ENCODE measurements around the gene FOXF1.

The FOXF1 gene

DNA sequence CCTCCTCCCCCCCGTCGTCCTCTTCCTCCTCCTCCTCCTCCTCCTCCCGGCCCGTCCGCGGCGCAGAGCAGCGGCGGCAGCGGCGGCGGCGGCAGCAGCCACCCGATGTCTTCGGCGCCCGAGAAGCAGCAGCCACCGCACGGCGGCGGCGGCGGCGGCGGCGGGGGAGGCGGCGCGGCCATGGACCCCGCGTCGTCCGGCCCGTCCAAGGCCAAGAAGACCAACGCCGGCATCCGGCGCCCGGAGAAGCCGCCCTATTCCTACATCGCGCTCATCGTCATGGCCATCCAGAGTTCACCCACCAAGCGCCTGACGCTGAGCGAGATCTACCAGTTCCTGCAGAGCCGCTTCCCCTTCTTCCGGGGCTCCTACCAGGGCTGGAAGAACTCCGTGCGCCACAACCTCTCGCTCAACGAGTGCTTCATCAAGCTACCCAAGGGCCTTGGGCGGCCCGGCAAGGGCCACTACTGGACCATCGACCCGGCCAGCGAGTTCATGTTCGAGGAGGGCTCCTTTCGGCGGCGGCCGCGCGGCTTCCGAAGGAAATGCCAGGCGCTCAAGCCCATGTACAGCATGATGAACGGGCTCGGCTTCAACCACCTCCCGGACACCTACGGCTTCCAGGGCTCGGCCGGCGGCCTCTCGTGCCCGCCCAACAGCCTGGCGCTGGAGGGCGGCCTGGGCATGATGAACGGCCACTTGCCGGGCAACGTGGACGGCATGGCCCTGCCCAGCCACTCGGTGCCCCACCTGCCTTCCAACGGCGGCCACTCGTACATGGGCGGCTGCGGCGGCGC is at the start of gene FOXF1:
Gene FOXF1 (plus strand): TSS at position 63 of the 797 bp plus-strand sequence. CDS start 43 bp downstream, at position 106.
- no peak for DNase-seq

DNA sequence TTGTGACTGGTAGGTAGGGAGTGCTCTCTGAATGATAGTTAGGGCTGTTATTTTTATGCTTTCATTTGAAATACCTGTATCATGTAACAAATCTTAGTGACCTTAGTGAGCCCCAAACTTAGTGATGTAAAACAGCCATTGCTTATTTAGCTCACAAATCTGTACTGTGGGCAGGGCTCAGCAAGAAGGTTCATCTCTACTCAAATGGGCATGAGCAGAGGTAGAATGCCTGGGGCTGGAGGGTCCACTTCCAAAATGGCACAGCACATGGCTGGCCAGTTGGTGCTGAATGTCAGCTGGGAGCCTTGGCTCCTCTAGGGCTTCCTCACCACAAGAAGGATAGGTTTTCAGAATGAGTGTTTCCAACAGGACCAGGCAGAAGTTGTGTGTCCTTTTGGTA is 49.3 kb upstream of the FOXF1 start:
- no peak for DNase-seq

DNA sequence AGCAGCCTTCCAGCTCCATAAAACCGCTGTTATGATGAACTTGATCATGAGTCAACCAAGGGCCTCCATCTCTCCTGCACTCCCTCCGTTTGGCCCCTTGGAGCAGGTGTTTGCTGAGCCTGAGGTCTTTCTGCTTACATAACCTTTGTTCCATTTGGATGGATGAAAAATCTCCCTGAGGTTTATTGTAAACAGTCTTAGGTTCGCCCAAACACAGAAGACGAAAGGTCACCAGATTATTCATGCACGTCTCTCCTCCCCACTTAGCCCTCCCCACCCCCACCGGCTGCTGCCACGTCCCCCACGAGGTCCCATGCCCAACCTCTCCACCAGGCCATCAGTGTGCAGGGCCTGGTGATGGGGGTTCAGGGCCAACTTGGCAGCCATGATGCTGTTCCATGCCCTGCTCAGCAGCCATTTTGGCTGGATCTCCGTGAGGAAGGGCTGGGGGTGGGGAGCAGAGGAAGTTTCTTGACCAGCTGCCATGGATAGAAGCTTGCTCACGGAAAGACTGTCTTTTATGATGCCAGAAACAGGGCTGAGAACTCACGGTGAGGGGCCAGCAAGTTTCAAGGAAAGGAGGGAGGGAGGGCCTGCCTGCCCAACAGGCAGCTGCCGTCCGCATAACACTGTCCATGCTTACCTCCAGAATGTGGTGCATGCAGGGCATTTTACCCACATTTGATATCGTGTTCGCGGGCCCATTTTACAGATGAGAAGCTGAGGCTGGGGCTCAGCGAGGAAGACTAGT is 47.8 kb upstream of the FOXF1 start:
- DNase-seq, result no peak

DNA sequence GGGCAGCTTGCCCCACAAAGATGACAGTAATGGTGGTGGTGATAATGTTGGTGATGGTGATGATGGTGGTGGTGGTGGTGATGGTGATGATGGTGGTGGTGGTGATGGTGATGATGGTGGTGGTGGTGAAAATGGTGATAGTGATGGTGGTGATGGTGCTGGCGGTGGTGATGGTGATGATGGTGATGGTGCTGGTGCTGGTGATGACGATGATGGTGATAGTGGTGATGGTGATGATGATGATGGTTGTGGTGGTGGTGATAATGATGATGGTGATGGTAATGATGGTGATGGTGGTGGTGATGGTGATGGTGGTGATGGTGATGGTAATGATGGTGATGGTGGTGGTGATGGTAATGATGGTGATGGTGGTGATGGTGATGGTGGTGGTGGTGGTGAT is 46.3 kb upstream of the FOXF1 start:
- no peak for DNase-seq

GRCh38 chr16:86465434-86465833 is 44.9 kb upstream of the FOXF1 start:
- no peak for DNase-seq

DNA sequence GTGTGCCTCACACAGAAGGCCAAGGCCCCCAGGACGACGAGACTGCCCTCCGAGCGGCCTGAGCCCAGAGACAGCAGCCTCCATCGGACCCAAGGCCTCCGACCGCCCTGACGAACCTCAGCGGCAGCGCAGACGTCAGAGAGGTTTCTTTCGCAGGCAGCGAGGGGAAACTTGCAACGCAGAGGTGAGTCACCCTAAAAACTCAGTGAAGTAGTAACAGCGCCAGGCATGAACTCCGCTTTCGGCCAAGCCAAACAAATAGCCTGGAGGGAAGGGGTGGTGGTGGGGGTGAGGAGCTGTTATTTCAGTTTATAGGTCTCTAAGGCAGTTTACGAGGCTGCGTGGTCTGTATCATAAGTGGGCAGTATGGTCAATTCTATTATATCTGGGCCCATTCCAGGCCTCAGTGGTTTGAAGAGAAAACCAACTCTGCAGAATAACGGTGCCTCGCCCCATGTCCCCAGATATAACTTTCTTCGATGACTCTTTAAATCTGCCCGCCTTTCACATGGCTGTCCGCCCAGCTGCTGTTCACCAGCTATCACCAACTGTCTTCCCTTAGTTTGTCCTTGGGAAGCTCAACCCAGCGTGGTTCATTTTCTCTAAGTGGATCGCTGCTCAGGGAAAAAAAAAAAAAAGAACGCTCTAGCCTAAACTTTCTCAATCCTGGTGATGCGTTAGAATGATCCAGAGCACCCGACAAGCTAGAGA is 43.5 kb upstream of the FOXF1 start:
- no peak for DNase-seq

GRCh38 chr16:86467490-86467889 is 42.8 kb upstream of the FOXF1 start:
- no peak for DNase-seq

DNA sequence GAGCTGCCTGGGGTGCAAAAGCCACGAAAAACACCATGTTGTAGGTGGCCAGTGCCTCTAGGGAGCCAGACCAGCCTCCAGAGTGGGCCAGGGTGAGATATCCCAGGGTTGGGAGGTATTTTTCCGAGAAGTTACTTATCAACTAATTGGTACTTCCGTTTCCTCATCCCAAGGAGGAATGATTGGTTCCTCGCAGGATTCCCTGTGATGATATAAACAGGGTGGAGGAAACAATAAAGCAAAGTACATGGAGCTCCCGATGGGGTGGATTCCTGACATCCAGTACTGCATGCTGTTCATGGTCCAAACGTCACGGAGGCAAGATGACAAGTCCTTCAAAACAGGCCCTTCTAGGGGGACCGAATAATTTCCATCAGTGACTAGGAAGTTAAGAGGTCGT is 39.4 kb upstream of the FOXF1 start:
- no peak for DNase-seq

- no peak for DNase-seq
These were observed 38.4 kb upstream of the FOXF1 start for GRCh38 chr16:86471896-86472295.

- DNase-seq, result no peak
These were observed 38.0 kb upstream of the FOXF1 start for GRCh38 chr16:86472366-86472765.

DNA sequence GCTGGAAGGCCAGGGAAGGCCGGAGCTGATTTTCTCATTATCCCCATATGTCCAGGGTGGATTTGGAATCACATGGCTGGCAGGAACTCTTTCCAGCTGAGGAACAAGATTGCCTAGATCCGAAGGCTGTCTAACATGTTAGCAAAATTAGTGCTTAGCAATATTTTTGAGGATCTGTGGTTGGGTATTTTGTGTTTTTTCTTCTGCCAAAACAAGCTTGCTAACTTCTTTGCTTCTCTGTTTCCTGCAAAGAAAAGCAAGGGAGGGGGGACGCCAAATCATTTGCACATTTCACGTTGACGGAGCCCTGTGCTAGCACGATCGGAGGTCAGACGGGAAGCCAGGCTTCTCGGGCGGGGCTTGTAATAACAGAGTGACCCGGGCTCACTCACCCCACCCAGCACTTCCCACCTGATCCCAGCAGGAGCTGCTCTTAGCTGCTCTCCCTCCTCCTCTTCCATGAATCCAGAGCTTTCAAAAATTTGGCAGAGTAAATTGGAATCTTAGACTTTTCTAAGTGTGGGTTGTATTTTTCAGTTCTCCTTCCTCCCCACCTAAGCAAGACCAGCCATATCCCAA is 33.3 kb upstream of the FOXF1 start:
- DNase-seq, result no peak

DNA sequence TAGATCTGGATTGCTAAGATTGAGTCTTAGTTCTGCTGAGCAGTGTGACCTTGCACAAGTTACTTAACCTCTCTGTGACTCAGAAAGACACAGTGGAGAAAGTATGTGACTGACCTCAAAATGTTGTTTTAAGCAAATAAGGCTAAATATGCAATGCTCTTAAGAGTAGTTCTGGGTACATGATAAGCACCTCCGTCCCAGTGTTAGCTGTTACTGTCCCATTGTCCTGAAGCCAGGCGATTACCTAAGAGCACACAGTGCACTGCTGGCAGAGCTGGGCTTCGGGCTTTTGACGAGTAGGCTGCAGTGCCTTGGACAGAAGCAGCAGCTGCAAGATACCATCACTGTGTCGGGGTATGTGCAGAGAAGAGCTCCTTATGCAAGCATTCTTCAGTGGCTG is 32.7 kb upstream of the FOXF1 start:
- DNase-seq, result no peak

- DNase-seq, result no peak
These were observed 31.5 kb upstream of the FOXF1 start for GRCh38 chr16:86478779-86479178.

GRCh38 chr16:86479419-86479818 is 30.9 kb upstream of the FOXF1 start:
- no peak for DNase-seq

DNA sequence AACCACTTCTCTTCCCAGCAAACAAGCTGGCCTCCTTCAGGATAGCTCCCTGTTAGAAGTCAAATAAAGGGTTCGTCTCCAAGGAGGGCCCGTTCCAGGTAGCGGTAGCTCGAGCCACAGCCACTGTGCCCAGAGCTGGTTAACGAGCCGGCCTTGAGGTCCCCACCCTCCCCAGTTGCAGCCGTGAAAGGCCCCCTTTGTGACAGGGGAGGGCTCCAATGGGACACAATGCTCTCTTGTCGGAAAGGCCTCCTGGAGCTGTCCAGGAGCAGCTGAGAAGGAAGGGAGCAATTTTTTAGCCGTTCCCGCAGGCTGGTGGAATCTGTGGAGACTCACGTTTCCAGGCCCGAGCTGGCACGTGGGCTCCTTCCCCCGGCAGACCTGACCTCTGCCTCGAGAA is 29.9 kb upstream of the FOXF1 start:
- no peak for DNase-seq

DNA sequence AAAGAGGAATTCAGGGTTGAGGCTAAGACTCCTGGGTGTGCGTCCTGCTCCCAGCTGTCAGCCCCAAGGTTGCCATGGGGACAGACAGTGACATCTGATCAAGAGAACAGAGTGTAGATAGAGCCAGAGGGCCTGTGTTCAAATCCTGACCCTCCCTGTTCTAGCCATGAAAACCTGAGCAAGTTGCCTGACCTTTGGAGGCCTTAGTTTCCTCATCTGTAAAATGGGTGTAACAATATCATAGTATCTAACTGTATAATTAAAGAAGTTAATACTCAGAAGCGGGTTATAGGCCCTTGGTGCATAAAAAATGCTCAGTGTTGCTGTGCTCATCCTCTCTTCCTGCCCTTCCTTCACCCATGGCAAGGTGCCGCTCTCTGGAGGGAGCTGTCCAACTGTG is 28.7 kb upstream of the FOXF1 start:
- DNase-seq, result no peak

DNA sequence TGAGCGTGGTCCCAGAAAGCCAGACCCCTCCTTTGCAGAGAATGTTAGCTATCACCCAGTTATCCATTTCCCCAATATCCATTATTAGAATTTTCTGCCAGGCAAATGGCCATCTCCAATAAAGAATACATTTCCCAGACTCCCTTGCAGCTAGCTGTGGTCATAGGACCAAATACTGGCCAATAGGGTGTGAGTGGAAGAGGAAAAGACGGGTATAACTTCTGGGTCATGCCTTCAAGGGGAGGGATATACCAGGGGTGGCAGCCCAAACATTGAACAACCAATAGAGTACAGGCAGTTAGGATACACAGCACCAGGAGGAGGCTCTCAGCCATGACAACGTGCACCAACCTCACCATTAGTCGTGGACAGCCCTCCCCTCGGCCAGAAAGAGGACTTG is 26.1 kb upstream of the FOXF1 start:
- no peak for DNase-seq

DNA sequence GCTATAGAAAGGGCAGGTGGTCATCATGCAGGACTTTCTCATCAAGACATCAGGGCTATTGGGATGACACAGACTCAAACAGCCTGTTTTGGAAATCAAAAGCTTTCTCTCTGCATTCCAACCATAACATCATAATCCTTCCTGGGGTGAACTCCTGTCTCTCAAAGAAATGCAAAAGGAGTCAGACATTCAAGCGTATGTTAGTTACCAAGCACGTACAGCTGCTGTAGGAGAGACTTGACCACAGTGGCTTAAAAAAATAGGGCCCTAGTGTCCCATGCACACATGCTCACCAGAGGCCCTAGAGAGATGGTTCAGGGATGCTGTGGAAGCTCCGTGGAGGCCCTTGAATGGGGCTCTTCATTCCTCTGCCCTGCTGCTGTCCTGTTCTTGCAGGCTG is 24.6 kb upstream of the FOXF1 start:
- DNase-seq, result no peak

DNA sequence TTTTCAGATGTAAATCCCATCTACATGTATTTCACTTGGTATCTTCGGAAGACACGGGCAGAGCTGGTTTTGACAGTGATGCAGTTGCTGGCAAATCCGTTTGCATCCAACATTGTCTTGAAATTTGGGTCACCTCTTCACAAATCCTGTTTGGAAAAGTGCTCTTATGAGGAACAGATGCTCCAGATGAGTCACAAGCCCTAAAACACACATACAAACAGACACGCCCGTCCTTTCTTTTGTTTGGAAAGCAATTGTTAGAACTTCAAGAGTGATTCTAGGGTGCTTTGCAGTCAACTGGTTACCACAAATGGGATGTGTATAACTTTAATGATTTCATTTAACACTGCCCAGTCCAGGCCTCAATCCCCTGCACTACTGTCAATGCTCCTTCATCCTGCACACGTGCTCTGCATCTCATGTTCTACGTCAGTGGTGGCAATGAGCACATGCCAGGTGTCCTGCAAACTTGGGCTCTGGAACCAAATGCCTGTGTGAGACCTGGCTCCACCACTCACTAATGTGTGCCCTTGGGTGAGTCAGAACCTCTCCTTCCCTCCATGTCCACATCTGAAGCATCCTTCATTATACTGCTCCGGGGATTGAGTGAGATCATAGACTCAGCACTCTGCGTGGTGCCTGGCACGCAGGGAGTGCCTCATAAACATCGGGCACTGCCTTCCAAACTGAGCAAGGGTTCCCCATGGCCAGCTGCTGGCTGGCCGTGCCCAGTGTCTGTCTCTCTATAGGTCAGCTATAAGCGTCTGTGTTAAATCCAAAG is 19.3 kb upstream of the FOXF1 start:
- no peak for DNase-seq

DNA sequence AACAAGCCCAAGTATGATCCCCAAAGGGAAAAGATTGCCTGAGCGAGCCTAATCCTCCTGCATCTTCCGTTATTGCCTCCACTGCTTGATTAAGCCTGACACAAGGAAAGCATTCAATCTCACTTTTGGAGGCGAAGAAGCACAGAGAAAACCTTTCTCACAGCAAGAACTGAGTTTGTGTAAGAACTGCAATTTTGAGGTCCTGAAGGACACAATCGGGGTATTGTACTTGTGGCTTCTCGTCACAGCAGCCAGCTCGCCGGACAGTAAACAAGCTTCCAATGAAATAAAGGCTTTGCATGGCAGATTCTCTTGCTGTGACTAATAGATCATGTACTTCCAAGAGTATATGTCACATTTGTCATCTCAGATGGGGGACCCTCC is 18.7 kb upstream of the FOXF1 start:
- no peak for DNase-seq

GRCh38 chr16:86492267-86492960 is 17.9 kb upstream of the FOXF1 start:
- no peak for DNase-seq

All from activated CD4-positive, alpha-beta T cell treated with anti-CD3 and anti-CD28 coated beads for 4 hours (primary cell).